Epithelial cell of esophagus (primary cell): ENCODE data around the gene RIN1.

Source experiments
- DNase-seq: peaks from one replicate; pipeline ENCODE4 v3.0.0; 2010; ENCODE audit warnings: low read depth
- H3K4me3 ChIP-seq: 2 replicates; pipeline ENCODE4 v1.5.1; 2011; ENCODE audit warnings: mild to moderate bottlenecking, low read length, control low read depth
- CTCF ChIP-seq: IDR thresholded peaks from 2 replicates; pipeline ENCODE4 v1.5.1; 2011; ENCODE audit warnings: low read depth, mild to moderate bottlenecking, low read length, control low read depth, inconsistent platforms; ENCODE audit not compliant: insufficient read depth; ENCODE audit errors: missing control alignments

RIN1 gene

DNA sequence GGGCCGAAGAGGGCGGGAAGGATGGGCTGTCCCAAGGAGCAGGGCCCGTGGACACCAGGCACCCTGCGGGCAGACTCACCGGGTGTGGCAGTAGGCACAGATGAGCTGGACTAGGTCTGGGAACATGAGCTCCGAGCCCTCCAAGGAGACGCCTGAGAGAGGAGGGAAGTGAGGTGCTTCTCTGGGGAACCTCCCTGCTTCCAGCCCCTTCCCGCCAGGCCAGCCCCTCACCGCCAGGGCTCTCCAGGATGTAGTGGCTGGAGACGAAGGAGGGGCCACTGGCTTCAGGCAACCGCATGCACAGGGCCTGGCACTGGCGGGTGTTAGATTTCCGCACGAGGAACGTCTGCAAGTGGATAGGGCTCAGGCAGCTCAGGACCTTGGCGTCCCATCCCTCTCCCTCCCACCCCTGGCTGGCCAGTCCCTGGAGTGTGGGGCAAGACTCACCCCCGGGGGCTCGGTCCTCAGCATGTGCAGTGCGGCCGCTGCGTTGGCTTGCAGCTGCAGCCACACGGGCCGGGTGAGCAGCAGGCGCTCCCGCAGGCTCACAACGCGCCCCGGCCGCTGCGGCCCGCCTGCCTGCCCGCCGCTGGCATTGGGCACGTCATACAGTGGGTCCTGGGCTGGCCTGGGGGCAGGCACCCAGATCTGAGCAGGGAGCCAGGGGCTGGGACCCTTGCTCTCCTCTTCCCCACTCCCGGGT, 552 bp downstream of the RIN1 start:
- TF ChIP-seq CTCF: no peak
- peak; percentile 26 for DNase-seq
- peak overlapping the region; percentile 90 for H3K4me3 ChIP-seq

DNA sequence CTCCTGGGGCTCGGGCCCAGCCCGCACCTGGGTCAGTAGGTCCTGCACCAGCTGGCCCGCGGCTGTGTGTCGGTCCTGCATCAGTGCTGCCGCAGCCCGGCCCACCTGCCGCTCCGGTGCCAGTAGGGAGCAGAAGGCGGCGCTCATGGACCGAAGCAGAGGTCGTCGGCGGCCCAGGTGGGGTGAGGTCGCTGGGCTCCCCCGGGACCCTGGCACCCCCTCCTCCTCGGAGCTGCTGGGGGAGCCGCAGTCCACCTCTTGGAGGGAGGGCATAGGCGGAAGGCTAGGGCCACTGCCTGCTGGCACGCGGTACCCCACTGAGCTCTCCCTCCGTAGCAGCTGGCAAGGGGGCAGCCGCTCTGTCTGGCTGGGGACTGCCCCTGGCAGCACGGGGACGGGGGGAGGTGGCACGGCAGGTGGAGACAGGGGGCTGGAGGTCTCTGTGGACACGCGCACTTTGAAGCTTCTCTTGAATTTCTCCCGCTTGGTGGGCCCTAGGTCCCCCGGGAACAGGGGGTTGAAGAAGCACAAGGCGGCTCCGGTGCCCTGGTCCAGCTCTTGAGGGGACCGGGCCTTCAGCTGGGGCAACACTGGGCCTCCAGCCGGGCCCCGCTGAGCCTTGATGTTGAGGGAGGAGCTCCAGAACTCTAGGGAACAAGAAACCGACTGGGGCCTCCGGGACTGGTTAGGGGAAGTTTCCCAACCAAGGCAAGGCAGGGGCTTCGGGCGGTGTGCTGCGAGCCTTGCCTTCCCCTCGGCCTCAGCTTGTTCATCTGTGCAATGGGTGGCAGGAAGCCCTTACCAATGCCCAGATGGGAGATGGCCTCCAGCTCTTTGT, 1.4 kb downstream of the RIN1 start:
- H3K4me3 ChIP-seq: peak overlapping the region; percentile 90
- TF ChIP-seq CTCF: no peak
- no peak for DNase-seq

DNA sequence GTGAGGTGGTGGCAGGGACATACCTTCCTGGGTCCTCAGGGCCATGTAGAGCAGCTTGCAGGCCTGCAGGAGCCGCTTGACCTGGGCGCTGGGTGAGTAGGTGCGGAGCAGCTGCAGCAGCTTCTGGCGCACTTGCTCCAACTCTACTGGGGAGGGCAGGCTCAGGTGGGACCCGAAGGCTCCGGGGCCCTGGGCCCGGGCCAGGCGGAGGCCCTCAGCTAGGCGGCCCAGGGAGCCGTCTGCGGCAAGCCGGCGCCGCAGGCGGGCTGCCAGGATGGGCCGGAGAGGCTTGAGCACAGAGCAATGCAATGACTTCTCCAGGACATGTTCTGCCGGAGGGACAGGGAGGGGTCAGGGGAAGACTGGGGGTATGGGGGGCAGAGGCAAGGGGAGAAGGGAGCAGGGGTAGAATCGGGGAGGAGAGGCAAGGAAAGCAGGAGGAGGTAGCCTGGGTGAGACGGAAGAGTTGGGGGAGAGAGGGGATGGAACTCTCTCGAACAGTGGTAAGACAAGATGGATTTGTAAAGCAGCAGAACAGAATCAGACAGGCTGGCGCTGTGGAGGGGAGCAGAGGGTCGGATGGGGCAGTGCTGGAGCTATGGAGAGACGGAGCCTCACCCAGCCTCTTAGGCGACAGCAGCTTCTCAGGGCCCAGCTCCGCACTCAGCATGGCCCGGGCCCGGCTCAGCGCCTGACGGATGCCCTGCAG, 2.2 kb downstream of the RIN1 start:
- no peak for DNase-seq
- no peak for TF ChIP-seq CTCF
- H3K4me3 ChIP-seq: peak overlapping the region; percentile 90

DNA sequence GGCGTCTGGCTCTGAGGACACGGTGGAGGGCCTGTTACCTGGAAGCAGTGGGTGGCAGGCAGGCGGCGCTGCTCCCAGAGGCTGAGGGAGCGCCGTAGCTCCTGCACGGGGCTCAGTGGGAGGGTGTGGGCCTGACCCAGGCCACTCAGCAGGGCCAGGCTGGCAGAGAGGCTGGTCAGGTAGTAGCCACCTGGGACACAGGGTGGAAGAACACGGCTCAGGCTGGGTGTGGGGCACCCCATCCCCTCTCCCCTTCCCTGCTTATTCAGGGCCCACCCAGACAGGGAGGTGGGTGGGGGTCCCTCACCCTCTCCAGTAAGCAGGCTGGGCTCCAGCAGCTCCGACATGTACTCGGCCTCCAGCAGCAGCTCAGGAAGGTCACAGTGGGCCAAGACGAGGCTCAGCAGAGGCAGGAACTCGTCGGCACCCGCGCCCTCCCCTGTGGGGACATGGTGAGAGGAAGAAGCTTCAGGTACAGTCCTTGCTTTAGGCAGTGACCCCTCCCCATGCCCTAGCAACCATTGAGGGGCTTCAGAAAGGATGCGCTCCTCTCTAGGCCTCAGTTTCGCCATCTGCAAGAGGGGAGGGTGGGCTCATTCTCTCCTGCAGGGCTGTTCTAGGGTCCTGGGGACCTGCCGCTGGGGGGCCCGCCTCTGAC, 2.9 kb downstream of the RIN1 start:
- DNase-seq: no peak
- H3K4me3 ChIP-seq: no peak overlapping the region
- no peak for TF ChIP-seq CTCF

DNA sequence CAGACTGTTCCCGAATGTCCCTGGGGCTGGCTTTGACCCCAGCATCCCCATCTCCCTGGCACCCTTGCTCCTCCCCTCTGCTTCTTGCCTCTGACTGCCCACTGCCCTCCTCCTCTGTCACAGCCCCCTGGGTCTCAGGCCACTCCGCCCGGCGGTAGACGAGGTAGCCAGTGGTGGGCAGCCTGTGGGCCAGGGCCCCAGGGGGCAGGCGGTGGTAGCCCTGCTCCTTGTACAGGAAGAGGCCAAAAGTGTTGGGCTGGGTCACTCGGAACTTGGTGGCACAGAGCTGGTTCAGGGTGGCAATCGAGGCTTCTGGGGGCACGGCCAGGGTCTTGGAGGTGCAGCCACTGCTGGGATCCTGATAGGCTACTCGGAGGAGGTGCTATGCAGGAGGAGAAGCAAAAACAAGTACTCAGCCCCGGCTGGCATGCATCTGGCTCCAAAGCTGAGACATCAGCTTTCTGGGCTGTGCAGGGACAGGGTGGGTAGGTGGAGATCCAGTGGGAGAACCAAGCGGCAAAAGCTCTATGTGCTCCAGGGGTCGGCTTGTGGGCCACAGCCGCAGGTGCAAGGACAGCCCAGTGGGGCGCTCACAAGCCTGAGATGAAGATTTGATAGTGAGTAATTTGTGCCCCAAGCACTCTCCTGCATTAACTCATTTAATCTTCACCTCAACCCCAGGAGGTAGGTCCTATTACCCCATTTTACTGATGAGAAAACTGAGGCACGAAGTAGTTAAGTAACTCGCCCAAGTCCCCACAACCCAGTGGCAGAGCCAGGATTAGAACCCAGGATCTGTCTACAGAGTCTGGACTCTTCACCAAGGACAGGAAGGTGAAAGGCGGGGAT, 3.6 kb downstream of the RIN1 start:
- TF ChIP-seq CTCF: no peak
- H3K4me3 ChIP-seq: no peak overlapping the region
- DNase-seq: no peak
